ENCODE data around the gene ZNF8.

Gene ZNF8

GRCh38 chr19:58284199-58284598 is 5.4 kb downstream of the ZNF8 start:
- TF ChIP-seq CTCF (IDR thresholded peaks at IDR 0.05; ENCODE audit: low read depth, low read length), result no peak

GRCh38 chr19:58291943-58292342 is 13.2 kb downstream of the ZNF8 start:
- no peak for DNase-seq
- no peaks in the 10 kb centered on the region for H3K4me1 ChIP-seq
- no peaks in the 10 kb centered on the region for H3K27me3 ChIP-seq
- H3K9me3 ChIP-seq, result peaks cover 11% of the 10 kb centered on the region
- H3K4me3 ChIP-seq (ENCODE audit: low read depth, low read length), result no peak overlapping the region
- TF ChIP-seq CTCF (IDR thresholded peaks at IDR 0.05; ENCODE audit: low read depth, low read length), result no peak
- peaks cover 93% of the 10 kb centered on the region for H3K36me3 ChIP-seq

More at GRCh38 chr19:58284199-58284598, 5.4 kb downstream of the ZNF8 start:
- Histone ChIP-seq H3K4me3 (ENCODE audit: low read depth, low read length) (no peak overlapping the region), H3K36me3 (peaks cover 65% of the 10 kb centered on the region), H3K27me3 (no peaks in the 10 kb centered on the region), H3K9me3 (no peaks in the 10 kb centered on the region; the same call in 1 of the 2 replicates), H3K4me1 (no peaks in the 10 kb centered on the region)
- DNase-seq, result no peak

GRCh38 chr19:58294743-58295374 is 16.1 kb downstream of the ZNF8 start:
- H3K4me1 ChIP-seq, result no peaks in the 10 kb centered on the region
- peaks cover 89% of the 10 kb centered on the region for H3K36me3 ChIP-seq
- no peak for TF ChIP-seq CTCF (IDR thresholded peaks at IDR 0.05; ENCODE audit: low read depth, low read length)
- H3K4me3 ChIP-seq (ENCODE audit: low read depth, low read length), result no peak overlapping the region
- no peaks in the 10 kb centered on the region for H3K27me3 ChIP-seq
- peaks cover 11% of the 10 kb centered on the region for H3K9me3 ChIP-seq
- DNase-seq, result no peak

- Histone ChIP-seq H3K4me3 (ENCODE audit: low read depth, low read length) (no peak overlapping the region), H3K27me3 (no peaks in the 10 kb centered on the region), H3K9me3 (peaks cover 11% of the 10 kb centered on the region), H3K4me1 (no peaks in the 10 kb centered on the region), H3K36me3 (peaks cover 92% of the 10 kb centered on the region)
- no peak for TF ChIP-seq CTCF (IDR thresholded peaks at IDR 0.05; ENCODE audit: low read depth, low read length)
- no peak for DNase-seq
Measured at GRCh38 chr19:58296104-58296503, 17.3 kb downstream of the ZNF8 start.

- H3K9me3 ChIP-seq, result no peaks in the 10 kb centered on the region
- no peaks in the 10 kb centered on the region for H3K27me3 ChIP-seq
- TF ChIP-seq CTCF (IDR thresholded peaks at IDR 0.05; ENCODE audit: low read depth, low read length), result no peak
- H3K4me1 ChIP-seq, result no peaks in the 10 kb centered on the region
- peaks cover 51% of the 10 kb centered on the region for H3K36me3 ChIP-seq
- no peak overlapping the region for H3K4me3 ChIP-seq (ENCODE audit: low read depth, low read length)
- DNase-seq, result no peak
Measured at GRCh38 chr19:58300620-58301019, 21.9 kb downstream of the ZNF8 start.

DNA sequence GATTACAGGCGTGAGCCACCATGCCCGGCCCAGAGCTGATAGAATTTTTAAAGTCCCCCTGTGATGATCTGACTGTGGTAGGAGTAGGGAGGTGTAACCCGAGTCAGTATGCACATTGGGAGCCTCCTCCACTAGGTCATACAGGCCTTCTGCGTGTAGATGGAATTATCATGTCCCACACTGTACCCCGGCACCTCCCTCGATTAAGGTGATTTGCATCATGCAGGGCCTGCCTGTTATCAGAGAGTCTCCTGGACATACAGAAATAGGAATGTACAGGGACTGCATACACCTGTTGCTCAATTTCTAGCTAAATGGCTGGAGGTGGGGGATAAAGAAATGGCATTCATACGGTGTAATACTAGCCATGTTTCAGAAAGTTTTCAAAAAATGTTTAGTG is 25.5 kb downstream of the ZNF8 start:
- Histone ChIP-seq H3K36me3 (peaks cover 53% of the 10 kb centered on the region), H3K27me3 (no peaks in the 10 kb centered on the region), H3K4me1 (no peaks in the 10 kb centered on the region), H3K4me3 (ENCODE audit: low read depth, low read length) (no peak overlapping the region), H3K9me3 (no peaks in the 10 kb centered on the region)
- DNase-seq, result no peak
- no peak for TF ChIP-seq CTCF (IDR thresholded peaks at IDR 0.05; ENCODE audit: low read depth, low read length)
